Neural progenitor cell (in vitro differentiated cells): ENCODE measurements around the gene TRPM2. TPM values are rescaled to one million over a fixed set of nuclear protein-coding genes. Genes with fewer than 3 reads are reported as not detected.

Experiments
- DNase-seq: peaks from one replicate; pipeline ENCODE4 v3.0.0-alpha.2; 2016; ENCODE audit warnings: low spot score
- H2AFZ ChIP-seq: fragments of 200-600 bp; sonication (generic); replicated peaks from 2 replicates; pipeline ENCODE4 v1.6.1; 2016; ENCODE audit warnings: antibody characterized with exemption
- H3F3A ChIP-seq: fragments of 200-600 bp; sonication (generic); 2 replicates; pipeline ENCODE4 v1.6.1; 2016; ENCODE audit warnings: antibody characterized with exemption, low read depth
- H3K27ac ChIP-seq: fragments of 200-600 bp; sonication (generic); 2 replicates; pipeline ENCODE4 v1.5.1; 2016; ENCODE audit warnings: mild to moderate bottlenecking
- H3K27me3 ChIP-seq: fragments of 200-600 bp; sonication (generic); 2 replicates; pipeline ENCODE4 v1.6.1; 2016; ENCODE audit warnings: mild to moderate bottlenecking, moderate library complexity
- H3K36me3 ChIP-seq: fragments of 200-600 bp; sonication (generic); 2 replicates; pipeline ENCODE4 v1.5.1; 2016
- H3K4me1 ChIP-seq: fragments of 200-600 bp; sonication (generic); 2 replicates; pipeline ENCODE4 v1.6.1; 2016; ENCODE audit warnings: mixed run types
- H3K4me2 ChIP-seq: fragments of 200-600 bp; sonication (generic); 2 replicates; pipeline ENCODE4 v1.6.1; 2016
- H3K4me3 ChIP-seq: fragments of 200-600 bp; sonication (generic); 2 replicates; pipeline ENCODE4 v1.5.1; 2016
- H3K79me2 ChIP-seq: fragments of 200-600 bp; sonication (generic); 2 replicates; pipeline ENCODE4 v1.6.1; 2016; ENCODE audit warnings: low read depth
- H3K9ac ChIP-seq: fragments of 200-600 bp; sonication (generic); 2 replicates; pipeline ENCODE4 v1.6.1; 2016
- H3K9me3 ChIP-seq: fragments of 200-600 bp; sonication (generic); 2 replicates; pipeline ENCODE4 v1.5.1; 2016; ENCODE audit warnings: low read depth
- H4K20me1 ChIP-seq: fragments of 200-600 bp; sonication (generic); 2 replicates; pipeline ENCODE4 v1.6.1; 2016; ENCODE audit warnings: low read depth
- H3K27ac Mint-ChIP-seq: 3 replicates; pipeline ENCODE4 v1.8.0; 2021; ENCODE audit warnings: mixed read lengths
- H3K27me3 Mint-ChIP-seq: 2 replicates; pipeline ENCODE4 v1.8.0; 2022; ENCODE audit warnings: low read depth, mild to moderate bottlenecking, inconsistent platforms, moderate library complexity, mixed read lengths; ENCODE audit not compliant: insufficient read depth
- H3K36me3 Mint-ChIP-seq: 3 replicates; pipeline ENCODE4 v1.8.0; 2021; ENCODE audit warnings: mixed read lengths
- H3K4me1 Mint-ChIP-seq: 3 replicates; pipeline ENCODE4 v1.8.0; 2021; ENCODE audit warnings: mixed read lengths
- H3K4me3 Mint-ChIP-seq: 3 replicates; pipeline ENCODE4 v1.8.0; 2021; ENCODE audit warnings: mild to moderate bottlenecking, moderate library complexity, mixed read lengths
- H3K9me3 Mint-ChIP-seq: 3 replicates; pipeline ENCODE4 v1.8.0; 2020; ENCODE audit warnings: mixed read lengths
- EZH2 ChIP-seq: fragments of 200-600 bp; sonication (generic); IDR thresholded peaks from 2 replicates; pipeline ENCODE4 v1.6.1; 2017; ENCODE audit warnings: antibody characterized with exemption, mild to moderate bottlenecking, moderate library complexity
- EZH2phosphoT487 ChIP-seq: fragments of 200-600 bp; sonication (generic); IDR thresholded peaks from 2 replicates; pipeline ENCODE4 v1.6.1; 2017; ENCODE audit warnings: antibody characterized with exemption
- total RNA-seq: library from RNA; depleted of rRNA; stranded (reverse); fragments of >200 nt; gene quantifications from 2 replicates; pipeline ENCODE4 v1.2.3, GENCODE V29; 2015; ENCODE audit warnings: low replicate concordance
- TF ChIP-seq, protein P1 (sequence below): fragments of 200-600 bp; sonication (generic); IDR thresholded peaks from 2 replicates; pipeline ENCODE4 v1.5.1; 2017; ENCODE audit warnings: antibody characterized with exemption, mild to moderate bottlenecking

TRPM2 gene
- total RNA-seq, 1 donor from 2014 or later, result not detected

- Histone ChIP-seq H3K79me2 (no peaks in the 10 kb centered on the region), H3K27me3 (peaks cover 32% of the 10 kb centered on the region), H3K4me2 (no peak overlapping the region), H4K20me1 (no peaks in the 10 kb centered on the region), H3K4me3 (no peak overlapping the region), H2AFZ (no peak overlapping the region), H3K9ac (no peak overlapping the region), H3K9me3 (no peaks in the 10 kb centered on the region), H3F3A (no peaks in the 10 kb centered on the region), H3K4me1 (no peaks in the 10 kb centered on the region), H3K27ac (no peak overlapping the region), H3K36me3 (no peaks in the 10 kb centered on the region)
- H3K4me1 Mint-ChIP-seq, result peaks cover 3% of the 10 kb centered on the region
- no peak for TF ChIP-seq EZH2phosphoT487
- no peak for TF ChIP-seq EZH2
- H3K27me3 Mint-ChIP-seq, result peaks cover 4% of the 10 kb centered on the region
- no peaks in the 10 kb centered on the region for H3K36me3 Mint-ChIP-seq
- H3K4me3 Mint-ChIP-seq, result peak overlapping the region; percentile 79
- no peak overlapping the region for H3K27ac Mint-ChIP-seq
- DNase-seq, result no peak
- peaks cover 12% of the 10 kb centered on the region for H3K9me3 Mint-ChIP-seq
Measured at GRCh38 chr21:44456915-44457736, 103.7 kb downstream of the TRPM2 start.

DNA sequence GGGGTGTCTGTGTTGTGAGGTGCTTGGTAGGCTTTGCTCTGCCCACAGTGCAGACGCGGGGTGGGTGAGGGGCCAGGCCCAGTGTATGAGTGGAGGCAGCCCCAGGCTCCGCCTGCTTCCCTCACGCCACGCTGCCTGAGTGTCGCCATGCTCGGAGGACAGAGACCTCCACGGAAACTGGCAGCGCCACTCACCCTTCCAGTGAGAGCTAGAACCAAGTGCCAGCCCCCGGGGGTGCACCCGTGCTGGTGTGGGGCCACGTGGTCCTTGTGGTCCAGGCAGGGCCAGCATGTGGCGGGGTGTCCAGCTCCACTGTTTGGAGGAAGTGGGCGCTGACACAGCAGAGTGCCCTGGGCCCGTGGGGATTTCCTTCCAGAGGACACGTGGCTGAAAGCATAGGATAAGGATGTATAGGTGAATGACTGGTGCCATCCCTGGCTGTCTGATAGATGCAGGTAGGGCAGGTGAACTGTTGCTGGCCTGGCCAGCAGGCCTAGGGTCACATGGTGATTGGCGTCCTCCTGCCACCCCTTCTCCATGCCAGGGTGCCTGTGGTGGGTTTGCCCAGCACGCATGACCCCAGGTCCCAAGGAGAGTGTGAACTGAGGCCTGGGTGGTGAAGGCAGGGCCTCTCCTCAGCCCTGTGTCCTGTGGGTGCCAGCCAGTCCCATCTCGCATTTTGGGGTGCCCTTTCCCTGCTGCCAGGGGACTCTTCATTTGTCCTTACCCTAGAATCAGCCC, 105.7 kb downstream of the TRPM2 start:
- no peaks in the 10 kb centered on the region for H3K4me1 ChIP-seq
- no peaks in the 10 kb centered on the region for H3K79me2 ChIP-seq
- no peak overlapping the region for H3K4me3 ChIP-seq
- Mint-ChIP-seq H3K27ac (no peak overlapping the region), H3K4me3 (no peak overlapping the region), H3K36me3 (no peaks in the 10 kb centered on the region), H3K27me3 (peaks cover 4% of the 10 kb centered on the region), H3K4me1 (peaks cover 11% of the 10 kb centered on the region), H3K9me3 (no peaks in the 10 kb centered on the region)
- TF ChIP-seq, protein P1, sequence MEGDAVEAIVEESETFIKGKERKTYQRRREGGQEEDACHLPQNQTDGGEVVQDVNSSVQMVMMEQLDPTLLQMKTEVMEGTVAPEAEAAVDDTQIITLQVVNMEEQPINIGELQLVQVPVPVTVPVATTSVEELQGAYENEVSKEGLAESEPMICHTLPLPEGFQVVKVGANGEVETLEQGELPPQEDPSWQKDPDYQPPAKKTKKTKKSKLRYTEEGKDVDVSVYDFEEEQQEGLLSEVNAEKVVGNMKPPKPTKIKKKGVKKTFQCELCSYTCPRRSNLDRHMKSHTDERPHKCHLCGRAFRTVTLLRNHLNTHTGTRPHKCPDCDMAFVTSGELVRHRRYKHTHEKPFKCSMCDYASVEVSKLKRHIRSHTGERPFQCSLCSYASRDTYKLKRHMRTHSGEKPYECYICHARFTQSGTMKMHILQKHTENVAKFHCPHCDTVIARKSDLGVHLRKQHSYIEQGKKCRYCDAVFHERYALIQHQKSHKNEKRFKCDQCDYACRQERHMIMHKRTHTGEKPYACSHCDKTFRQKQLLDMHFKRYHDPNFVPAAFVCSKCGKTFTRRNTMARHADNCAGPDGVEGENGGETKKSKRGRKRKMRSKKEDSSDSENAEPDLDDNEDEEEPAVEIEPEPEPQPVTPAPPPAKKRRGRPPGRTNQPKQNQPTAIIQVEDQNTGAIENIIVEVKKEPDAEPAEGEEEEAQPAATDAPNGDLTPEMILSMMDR, result no peak
- no peak for TF ChIP-seq EZH2
- TF ChIP-seq EZH2phosphoT487, result no peak
- no peaks in the 10 kb centered on the region for H3K9me3 ChIP-seq
- peaks cover 15% of the 10 kb centered on the region for H3K27me3 ChIP-seq
- H3K27ac ChIP-seq, result no peak overlapping the region
- H3K4me2 ChIP-seq, result no peak overlapping the region
- H4K20me1 ChIP-seq, result no peaks in the 10 kb centered on the region
- DNase-seq, result no peak
- no peaks in the 10 kb centered on the region for H3F3A ChIP-seq
- H2AFZ ChIP-seq, result no peak overlapping the region
- H3K9ac ChIP-seq, result no peak overlapping the region
- H3K36me3 ChIP-seq, result no peaks in the 10 kb centered on the region

DNA sequence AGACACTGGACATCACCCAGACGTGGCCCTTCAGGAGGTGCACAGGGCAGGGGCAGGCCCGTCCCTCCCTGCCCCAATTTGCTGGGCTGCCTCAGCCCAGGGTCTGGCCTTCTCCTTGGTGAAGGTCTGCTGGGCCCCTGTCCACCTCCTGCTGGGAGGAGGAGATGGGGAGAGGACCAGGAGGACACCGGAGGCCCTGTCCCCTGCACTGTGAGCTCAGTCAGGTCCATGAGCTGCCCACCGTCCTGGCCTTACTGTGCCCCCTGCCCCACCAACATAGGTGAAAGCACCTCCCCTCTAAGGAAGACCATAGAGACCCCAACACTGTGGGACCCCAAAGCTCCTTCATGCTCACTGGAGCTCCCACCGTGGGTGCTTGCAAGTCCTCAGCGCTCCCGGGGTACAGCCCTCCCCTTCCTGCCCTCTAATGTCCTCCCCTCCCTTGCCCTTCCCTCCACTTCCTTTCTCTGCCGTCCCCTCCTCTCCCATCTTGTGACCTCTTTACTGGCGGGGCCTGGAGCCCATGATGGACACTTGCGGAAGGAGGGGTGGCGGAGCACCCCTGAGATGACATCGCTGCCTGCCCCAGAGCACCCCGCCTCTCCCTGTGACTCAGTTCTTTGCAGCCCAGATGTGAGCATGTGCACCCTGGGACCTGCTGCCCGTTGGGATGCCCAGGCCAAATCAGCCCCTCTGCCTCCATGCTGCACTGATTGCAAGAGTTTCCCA, 106.5 kb downstream of the TRPM2 start:
- Histone ChIP-seq H3K4me3 (no peak overlapping the region), H4K20me1 (no peaks in the 10 kb centered on the region), H3K79me2 (no peaks in the 10 kb centered on the region), H3F3A (no peaks in the 10 kb centered on the region), H3K27ac (no peak overlapping the region), H3K9me3 (no peaks in the 10 kb centered on the region), H3K4me1 (no peaks in the 10 kb centered on the region), H3K27me3 (peaks cover 10% of the 10 kb centered on the region), H3K9ac (no peak overlapping the region), H3K36me3 (no peaks in the 10 kb centered on the region), H3K4me2 (no peak overlapping the region), H2AFZ (no peak overlapping the region)
- Mint-ChIP-seq H3K9me3 (no peaks in the 10 kb centered on the region), H3K4me1 (peaks cover 11% of the 10 kb centered on the region), H3K4me3 (no peak overlapping the region), H3K27me3 (peaks cover 4% of the 10 kb centered on the region), H3K36me3 (no peaks in the 10 kb centered on the region), H3K27ac (no peak overlapping the region)
- DNase-seq, result no peak
- TF ChIP-seq, protein P1, result no peak
- no peak for TF ChIP-seq EZH2
- TF ChIP-seq EZH2phosphoT487, result no peak
